ENCODE results near the gene GUCA1C.

GRCh38 chr3:108863799-108864135 lies 89.9 kb downstream of the GUCA1C start:
- TF ChIP-seq, protein P1, sequence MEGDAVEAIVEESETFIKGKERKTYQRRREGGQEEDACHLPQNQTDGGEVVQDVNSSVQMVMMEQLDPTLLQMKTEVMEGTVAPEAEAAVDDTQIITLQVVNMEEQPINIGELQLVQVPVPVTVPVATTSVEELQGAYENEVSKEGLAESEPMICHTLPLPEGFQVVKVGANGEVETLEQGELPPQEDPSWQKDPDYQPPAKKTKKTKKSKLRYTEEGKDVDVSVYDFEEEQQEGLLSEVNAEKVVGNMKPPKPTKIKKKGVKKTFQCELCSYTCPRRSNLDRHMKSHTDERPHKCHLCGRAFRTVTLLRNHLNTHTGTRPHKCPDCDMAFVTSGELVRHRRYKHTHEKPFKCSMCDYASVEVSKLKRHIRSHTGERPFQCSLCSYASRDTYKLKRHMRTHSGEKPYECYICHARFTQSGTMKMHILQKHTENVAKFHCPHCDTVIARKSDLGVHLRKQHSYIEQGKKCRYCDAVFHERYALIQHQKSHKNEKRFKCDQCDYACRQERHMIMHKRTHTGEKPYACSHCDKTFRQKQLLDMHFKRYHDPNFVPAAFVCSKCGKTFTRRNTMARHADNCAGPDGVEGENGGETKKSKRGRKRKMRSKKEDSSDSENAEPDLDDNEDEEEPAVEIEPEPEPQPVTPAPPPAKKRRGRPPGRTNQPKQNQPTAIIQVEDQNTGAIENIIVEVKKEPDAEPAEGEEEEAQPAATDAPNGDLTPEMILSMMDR (IDR thresholded peaks at IDR 0.05): no peak
- TF ChIP-seq POLR2A (IDR thresholded peaks at IDR 0.05): no peak
